Measurements from ENCODE around the gene BOK.

DNA sequence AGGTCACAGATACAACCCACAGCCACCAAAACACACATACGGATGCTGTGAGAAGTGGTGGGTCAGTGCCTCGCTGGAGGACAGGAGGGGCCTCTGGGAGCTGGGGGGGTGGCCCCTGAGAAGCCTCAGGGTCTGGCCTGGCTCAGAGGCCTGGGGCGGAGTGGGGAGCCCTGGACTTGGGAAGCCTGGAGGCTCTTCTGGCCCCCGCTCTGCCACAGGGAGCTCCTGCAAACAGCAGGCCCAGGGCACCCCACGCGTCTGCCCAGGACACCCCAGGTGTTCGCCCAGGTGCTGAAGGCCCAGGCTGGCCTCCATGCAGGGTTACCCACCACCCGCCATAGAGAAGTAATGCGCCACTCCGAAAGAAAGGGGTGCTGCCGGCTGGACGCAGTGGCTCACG lies 52.5 kb downstream of the BOK start:
- TF ChIP-seq, protein P1, sequence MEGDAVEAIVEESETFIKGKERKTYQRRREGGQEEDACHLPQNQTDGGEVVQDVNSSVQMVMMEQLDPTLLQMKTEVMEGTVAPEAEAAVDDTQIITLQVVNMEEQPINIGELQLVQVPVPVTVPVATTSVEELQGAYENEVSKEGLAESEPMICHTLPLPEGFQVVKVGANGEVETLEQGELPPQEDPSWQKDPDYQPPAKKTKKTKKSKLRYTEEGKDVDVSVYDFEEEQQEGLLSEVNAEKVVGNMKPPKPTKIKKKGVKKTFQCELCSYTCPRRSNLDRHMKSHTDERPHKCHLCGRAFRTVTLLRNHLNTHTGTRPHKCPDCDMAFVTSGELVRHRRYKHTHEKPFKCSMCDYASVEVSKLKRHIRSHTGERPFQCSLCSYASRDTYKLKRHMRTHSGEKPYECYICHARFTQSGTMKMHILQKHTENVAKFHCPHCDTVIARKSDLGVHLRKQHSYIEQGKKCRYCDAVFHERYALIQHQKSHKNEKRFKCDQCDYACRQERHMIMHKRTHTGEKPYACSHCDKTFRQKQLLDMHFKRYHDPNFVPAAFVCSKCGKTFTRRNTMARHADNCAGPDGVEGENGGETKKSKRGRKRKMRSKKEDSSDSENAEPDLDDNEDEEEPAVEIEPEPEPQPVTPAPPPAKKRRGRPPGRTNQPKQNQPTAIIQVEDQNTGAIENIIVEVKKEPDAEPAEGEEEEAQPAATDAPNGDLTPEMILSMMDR (IDR thresholded peaks at IDR 0.05), result no peak
- TF ChIP-seq POLR2A (IDR thresholded peaks at IDR 0.05) (no peak), EP300 (IDR thresholded peaks at IDR 0.05) (no peak)

All from tibial nerve (tissue), 4 donors.